ENCODE results near the gene PRM3.

The PRM3 gene

DNA sequence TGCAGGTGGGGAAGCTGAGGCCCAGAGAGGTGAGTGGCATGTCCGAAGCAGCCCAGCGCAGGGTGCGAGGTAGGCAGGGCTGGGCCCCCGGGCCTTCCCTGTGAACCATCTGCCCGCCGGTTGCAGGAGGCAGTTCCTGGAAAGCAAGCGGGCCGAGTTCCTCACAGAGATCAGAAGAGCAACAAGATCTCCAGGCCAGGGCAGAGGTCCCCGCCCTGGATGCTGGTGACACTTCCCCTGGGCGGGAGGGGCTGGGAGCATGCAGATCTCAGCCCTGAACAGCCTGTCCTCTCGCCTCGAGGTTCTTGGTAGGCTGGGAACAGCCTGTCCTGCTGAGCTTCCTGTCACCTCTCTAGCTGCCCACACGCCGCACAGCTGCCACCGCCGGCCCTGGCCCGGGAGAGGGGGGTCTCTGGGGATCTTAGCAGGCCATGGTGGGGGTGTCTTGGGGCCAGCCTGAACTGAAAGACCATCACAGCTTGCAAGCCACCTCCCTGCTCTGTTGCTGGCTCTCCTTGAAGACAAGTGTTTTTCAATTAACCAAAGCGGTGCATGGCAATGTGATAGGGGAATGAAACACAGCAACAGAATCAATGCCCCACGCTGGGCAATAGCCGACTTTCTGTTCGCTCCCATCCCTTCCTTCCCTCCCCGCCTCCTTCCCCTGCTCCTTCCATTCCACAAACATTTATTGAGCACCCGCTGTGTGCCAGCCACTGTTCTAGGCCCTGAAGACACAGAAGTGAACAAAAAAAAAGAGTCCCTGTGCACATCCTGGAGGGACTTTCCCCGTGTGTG is 49.1 kb downstream of the PRM3 start:
- peak; percentile 86 for DNase-seq (ENCODE audit: low read depth)

Data from CMK (cell line).